ENCODE results near the gene LARGE1.
A peak's percentile ranks its signal among the peaks of the same experiment; 100 is the strongest.

LARGE1 gene

DNA sequence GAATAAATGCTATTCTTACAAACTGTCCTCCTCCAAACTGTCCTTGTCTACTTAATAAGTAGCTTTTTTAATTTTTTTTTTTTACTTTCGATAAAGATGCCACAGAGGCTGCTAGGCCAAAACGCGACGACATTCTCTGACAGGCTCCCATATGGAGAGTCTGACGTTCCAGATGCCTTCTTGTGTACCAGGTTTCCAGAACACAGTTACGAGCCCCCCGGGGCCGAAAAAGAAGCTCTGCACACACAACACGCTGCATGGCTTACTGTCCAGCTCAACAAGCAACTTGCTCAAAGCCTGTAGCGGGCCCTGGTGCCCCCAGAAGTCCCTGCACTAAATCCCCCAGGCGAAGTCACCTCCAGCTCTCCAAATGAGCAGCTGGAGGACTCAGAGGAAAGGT, 39.3 kb downstream of the LARGE1 start:
- no peak for DNase-seq
- Histone ChIP-seq H2BK120ac (ENCODE audit: insufficient read depth, low read length, poor library complexity) (no peak overlapping the region), H3K9me3 (ENCODE audit: insufficient read depth, low read depth, low read length) (peaks cover 2% of the 10 kb centered on the region), H3K79me2 (ENCODE audit: control insufficient read depth, insufficient read depth, low read length, poor library complexity) (no peaks in the 10 kb centered on the region), H4K12ac (ENCODE audit: low read depth, low read length) (no peak overlapping the region), H3K4me3 (ENCODE audit: low read depth, low read length) (no peak overlapping the region), H3K23ac (ENCODE audit: low read length) (no peak overlapping the region), H2BK12ac (ENCODE audit: low read length) (no peak overlapping the region), H4K91ac (ENCODE audit: low read depth, low read length) (no peak overlapping the region), H3K4ac (ENCODE audit: low read depth, low read length) (peak overlapping the region; percentile 22), H3K27me3 (ENCODE audit: insufficient read depth, low read length) (no peaks in the 10 kb centered on the region), H3K9ac (ENCODE audit: low read length) (no peak overlapping the region), H2AFZ (ENCODE audit: insufficient read depth, low read length, poor library complexity) (no peak overlapping the region), H3K36me3 (ENCODE audit: control insufficient read depth in 1 of 2, insufficient read depth in 2 of 2, low read length in 2 of 2) (no peaks in the 10 kb centered on the region), H3K14ac (ENCODE audit: low read length) (no peak overlapping the region), H3K18ac (ENCODE audit: low read length) (no peak overlapping the region), H2AK5ac (ENCODE audit: low read length) (no peak overlapping the region), H3K79me1 (ENCODE audit: low read length) (no peaks in the 10 kb centered on the region), H3K4me2 (ENCODE audit: low read length) (no peak overlapping the region), H3K27ac (ENCODE audit: low read depth, low read length) (no peak overlapping the region), H4K8ac (ENCODE audit: low read depth, low read length) (no peak overlapping the region), H3K4me1 (ENCODE audit: control insufficient read depth in 1 of 2, insufficient read depth in 2 of 2, low read length in 2 of 2) (peaks cover 0 to 9% of the 10 kb centered on the region in 2 experiments), H2BK5ac (ENCODE audit: low read depth, low read length, poor library complexity) (no peak overlapping the region)
- WGBS (ENCODE audit: extremely low coverage, insufficient coverage, insufficient read length), result no CpG with 5 or more reads among the region's 11 CpGs

DNA sequence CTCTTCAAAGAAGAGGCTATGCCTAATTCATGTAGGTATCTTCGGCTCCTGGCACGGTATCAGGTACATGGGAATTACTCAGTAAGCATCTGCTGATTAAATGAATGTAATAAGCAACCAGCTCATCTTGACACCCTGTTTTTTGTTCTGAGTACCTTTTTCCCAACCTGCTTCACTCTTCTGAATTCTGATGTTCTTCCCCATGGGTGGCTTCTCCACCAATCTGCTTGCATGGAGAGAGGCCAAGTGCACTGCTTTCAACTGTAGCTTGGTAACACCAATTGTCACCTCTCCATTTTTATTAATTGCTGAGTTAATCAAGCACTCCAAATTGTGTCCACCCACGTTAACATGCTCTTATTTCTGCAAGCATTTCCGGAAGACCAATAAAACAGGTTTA, 40.5 kb downstream of the LARGE1 start:
- Histone ChIP-seq H3K27ac (ENCODE audit: low read depth, low read length) (no peak overlapping the region), H3K9ac (ENCODE audit: low read length) (no peak overlapping the region), H4K8ac (ENCODE audit: low read depth, low read length) (no peak overlapping the region), H2AFZ (ENCODE audit: insufficient read depth, low read length, poor library complexity) (no peak overlapping the region), H3K9me3 (ENCODE audit: insufficient read depth, low read depth, low read length) (peaks cover 2% of the 10 kb centered on the region), H3K18ac (ENCODE audit: low read length) (no peak overlapping the region), H3K23ac (ENCODE audit: low read length) (no peak overlapping the region), H3K4me1 (ENCODE audit: control insufficient read depth in 1 of 2, insufficient read depth in 2 of 2, low read length in 2 of 2) (peaks cover 0 to 9% of the 10 kb centered on the region in 2 experiments), H2AK5ac (ENCODE audit: low read length) (no peak overlapping the region), H3K14ac (ENCODE audit: low read length) (no peak overlapping the region), H3K79me2 (ENCODE audit: control insufficient read depth, insufficient read depth, low read length, poor library complexity) (no peaks in the 10 kb centered on the region), H2BK120ac (ENCODE audit: insufficient read depth, low read length, poor library complexity) (no peak overlapping the region), H4K91ac (ENCODE audit: low read depth, low read length) (no peak overlapping the region), H3K79me1 (ENCODE audit: low read length) (no peaks in the 10 kb centered on the region), H4K12ac (ENCODE audit: low read depth, low read length) (no peak overlapping the region), H2BK5ac (ENCODE audit: low read depth, low read length, poor library complexity) (no peak overlapping the region), H3K4me2 (ENCODE audit: low read length) (no peak overlapping the region), H2BK12ac (ENCODE audit: low read length) (no peak overlapping the region), H3K36me3 (ENCODE audit: control insufficient read depth in 1 of 2, insufficient read depth in 2 of 2, low read length in 2 of 2) (no peaks in the 10 kb centered on the region), H3K27me3 (ENCODE audit: insufficient read depth, low read length) (no peaks in the 10 kb centered on the region), H3K4me3 (ENCODE audit: low read depth, low read length) (no peak overlapping the region), H3K4ac (ENCODE audit: low read depth, low read length) (no peak overlapping the region)
- WGBS (ENCODE audit: extremely low coverage, insufficient coverage, insufficient read length), result no CpG with 5 or more reads among the region's 4 CpGs
- DNase-seq, result no peak

GRCh38 chr22:33875316-33875715, 45.0 kb downstream of the LARGE1 start:
- H3K27ac ChIP-seq (ENCODE audit: low read depth, low read length), result no peak overlapping the region
- no peak overlapping the region for H4K91ac ChIP-seq (ENCODE audit: low read depth, low read length)
- H2AK5ac ChIP-seq (ENCODE audit: low read length), result no peak overlapping the region
- no peaks in the 10 kb centered on the region for H3K4me1 ChIP-seq (ENCODE audit: control insufficient read depth in 1 of 2, insufficient read depth in 2 of 2, low read length in 2 of 2)
- no peak overlapping the region for H2BK120ac ChIP-seq (ENCODE audit: insufficient read depth, low read length, poor library complexity)
- no peak overlapping the region for H2BK12ac ChIP-seq (ENCODE audit: low read length)
- H3K18ac ChIP-seq (ENCODE audit: low read length), result peak overlapping the region; percentile 3
- no peak overlapping the region for H2AFZ ChIP-seq (ENCODE audit: insufficient read depth, low read length, poor library complexity)
- H3K4me2 ChIP-seq (ENCODE audit: low read length), result no peak overlapping the region
- no peaks in the 10 kb centered on the region for H3K27me3 ChIP-seq (ENCODE audit: insufficient read depth, low read length)
- no peak overlapping the region for H3K4me3 ChIP-seq (ENCODE audit: low read depth, low read length)
- no peaks in the 10 kb centered on the region for H3K79me2 ChIP-seq (ENCODE audit: control insufficient read depth, insufficient read depth, low read length, poor library complexity)
- no peak overlapping the region for H4K8ac ChIP-seq (ENCODE audit: low read depth, low read length)
- H3K9ac ChIP-seq (ENCODE audit: low read length), result no peak overlapping the region
- WGBS (ENCODE audit: extremely low coverage, insufficient coverage, insufficient read length), result no CpG with 5 or more reads among the region's 6 CpGs
- no peak overlapping the region for H3K4ac ChIP-seq (ENCODE audit: low read depth, low read length)
- no peaks in the 10 kb centered on the region for H3K36me3 ChIP-seq (ENCODE audit: control insufficient read depth in 1 of 2, insufficient read depth in 2 of 2, low read length in 2 of 2)
- no peak overlapping the region for H3K23ac ChIP-seq (ENCODE audit: low read length)
- H2BK5ac ChIP-seq (ENCODE audit: low read depth, low read length, poor library complexity), result no peak overlapping the region
- H4K12ac ChIP-seq (ENCODE audit: low read depth, low read length), result no peak overlapping the region
- no peaks in the 10 kb centered on the region for H3K9me3 ChIP-seq (ENCODE audit: insufficient read depth, low read depth, low read length)
- no peak overlapping the region for H3K14ac ChIP-seq (ENCODE audit: low read length)
- no peak for DNase-seq
- no peaks in the 10 kb centered on the region for H3K79me1 ChIP-seq (ENCODE audit: low read length)

GRCh38 chr22:33874206-33874605, 46.1 kb downstream of the LARGE1 start:
- Histone ChIP-seq H2AFZ (ENCODE audit: insufficient read depth, low read length, poor library complexity) (no peak overlapping the region), H3K36me3 (ENCODE audit: control insufficient read depth in 1 of 2, insufficient read depth in 2 of 2, low read length in 2 of 2) (no peaks in the 10 kb centered on the region), H4K8ac (ENCODE audit: low read depth, low read length) (no peak overlapping the region), H3K79me2 (ENCODE audit: control insufficient read depth, insufficient read depth, low read length, poor library complexity) (no peaks in the 10 kb centered on the region), H2BK120ac (ENCODE audit: insufficient read depth, low read length, poor library complexity) (no peak overlapping the region), H3K9ac (ENCODE audit: low read length) (no peak overlapping the region), H4K91ac (ENCODE audit: low read depth, low read length) (no peak overlapping the region), H3K4me3 (ENCODE audit: low read depth, low read length) (no peak overlapping the region), H4K12ac (ENCODE audit: low read depth, low read length) (no peak overlapping the region), H3K23ac (ENCODE audit: low read length) (no peak overlapping the region), H3K9me3 (ENCODE audit: insufficient read depth, low read depth, low read length) (no peaks in the 10 kb centered on the region), H2AK5ac (ENCODE audit: low read length) (no peak overlapping the region), H3K14ac (ENCODE audit: low read length) (no peak overlapping the region), H2BK12ac (ENCODE audit: low read length) (no peak overlapping the region), H3K27ac (ENCODE audit: low read depth, low read length) (no peak overlapping the region), H2BK5ac (ENCODE audit: low read depth, low read length, poor library complexity) (no peak overlapping the region), H3K4me2 (ENCODE audit: low read length) (no peak overlapping the region), H3K18ac (ENCODE audit: low read length) (no peak overlapping the region), H3K79me1 (ENCODE audit: low read length) (no peaks in the 10 kb centered on the region), H3K4me1 (ENCODE audit: control insufficient read depth in 1 of 2, insufficient read depth in 2 of 2, low read length in 2 of 2) (no peaks in the 10 kb centered on the region), H3K27me3 (ENCODE audit: insufficient read depth, low read length) (no peaks in the 10 kb centered on the region), H3K4ac (ENCODE audit: low read depth, low read length) (no peak overlapping the region)
- no peak for DNase-seq
- whole genome bisulfite sequencing (ENCODE audit: extremely low coverage, insufficient coverage, insufficient read length), result no CpG with 5 or more reads among the region's 7 CpGs
